Measurements from ENCODE around the gene LMO1.
A peak's percentile ranks its signal among the peaks of the same experiment; 100 is the strongest.

LMO1 gene

GRCh38 chr11:8288166-8288772 lies 24.6 kb upstream of the LMO1 start:
- DNase-seq = no peak

- DNase-seq = no peak
Observed at GRCh38 chr11:8287703-8288102, 24.0 kb upstream of the LMO1 start.

- no peak for DNase-seq
Observed at GRCh38 chr11:8287297-8287696, 23.6 kb upstream of the LMO1 start.

GRCh38 chr11:8286886-8287285 lies 23.2 kb upstream of the LMO1 start:
- DNase-seq = no peak

- DNase-seq = no peak
Observed at GRCh38 chr11:8285796-8286195, 22.1 kb upstream of the LMO1 start.

- no peak for DNase-seq
Observed at GRCh38 chr11:8285228-8285627, 21.6 kb upstream of the LMO1 start.

GRCh38 chr11:8283465-8284230 lies 20.0 kb upstream of the LMO1 start:
- DNase-seq = no peak

- DNase-seq = no peak
Observed at GRCh38 chr11:8283100-8283464, 19.4 kb upstream of the LMO1 start.

GRCh38 chr11:8282631-8283030 lies 19.0 kb upstream of the LMO1 start:
- DNase-seq = no peak

GRCh38 chr11:8281266-8281665 lies 17.6 kb upstream of the LMO1 start:
- no peak for DNase-seq

GRCh38 chr11:8277691-8278090 lies 14.0 kb upstream of the LMO1 start:
- DNase-seq = no peak

GRCh38 chr11:8276528-8276927 lies 12.8 kb upstream of the LMO1 start:
- DNase-seq = no peak

GRCh38 chr11:8273287-8273686 lies 9.6 kb upstream of the LMO1 start:
- DNase-seq = no peak

GRCh38 chr11:8271106-8271886 lies 7.6 kb upstream of the LMO1 start:
- no peak for DNase-seq

- DNase-seq = no peak
Observed at GRCh38 chr11:8269636-8270035, 6.0 kb upstream of the LMO1 start.

GRCh38 chr11:8268530-8269400 lies 5.1 kb upstream of the LMO1 start:
- no peak for DNase-seq

- DNase-seq = peak; percentile 9 to 17
Observed at GRCh38 chr11:8267831-8268529, 4.3 kb upstream of the LMO1 start.

- no peak for DNase-seq
Observed at GRCh38 chr11:8267280-8267679, 3.6 kb upstream of the LMO1 start.

GRCh38 chr11:8266246-8267241 lies 2.9 kb upstream of the LMO1 start:
- DNase-seq = no peak

GRCh38 chr11:8265681-8266241 lies 2.1 kb upstream of the LMO1 start:
- DNase-seq = no peak
